ENCODE results near the gene AGPAT2. TPM values are rescaled to one million over a fixed set of nuclear protein-coding genes. Genes with fewer than 3 reads are reported as not detected.
A peak's percentile ranks its signal among the peaks of the same experiment; 100 is the strongest.

AGPAT2 gene
- total RNA-seq, 1 experiment from 2014 or later, result 30.4 TPM

GRCh38 chr9:136729144-136729543 lies 41.9 kb upstream of the AGPAT2 start:
- no peak overlapping the region for H3K27ac Mint-ChIP-seq (ENCODE audit: low read depth, unreplicated experiment)
- H3K4me3 Mint-ChIP-seq (ENCODE audit: unreplicated experiment), result peak overlapping the region; percentile 91
- no TSS peak for BruUV-seq (replicated peaks)
- H3K9me3 Mint-ChIP-seq (ENCODE audit: unreplicated experiment), result no peaks in the 10 kb centered on the region
- ChIA-PET CTCF (interaction anchor here (0.6 to 1.7 kb wide), 15 partner anchors 9 to 518 kb away, joined by 3 to 8 read pairs (median 3); no protein-coding TSS in a partner anchor), POLR2A (interaction anchor here (0.6 to 5.1 kb wide), 9 partner anchors 8 to 775 kb away, joined by 3 to 44 read pairs (median 4); no protein-coding TSS in a partner anchor)
- peak; percentile 48 for DNase-seq (ENCODE audit: unreplicated experiment)
- intact Hi-C loops (cut with micrococcal nuclease), result no loop called here
- peaks cover 40% of the 10 kb centered on the region for H3K36me3 Mint-ChIP-seq (ENCODE audit: insufficient read depth, unreplicated experiment)
- H3K4me1 Mint-ChIP-seq (ENCODE audit: insufficient read depth, unreplicated experiment), result peaks cover 11% of the 10 kb centered on the region
- no peaks in the 10 kb centered on the region for H3K27me3 Mint-ChIP-seq (ENCODE audit: insufficient read depth, unreplicated experiment)
- no peak for TF ChIP-seq CTCF (IDR thresholded peaks at IDR 0.05; ENCODE audit: unreplicated experiment)

- DNase-seq (ENCODE audit: unreplicated experiment), result peak; percentile 36
Observed at GRCh38 chr9:136728548-136729123, 41.4 kb upstream of the AGPAT2 start.

GRCh38 chr9:136728080-136728547 lies 40.9 kb upstream of the AGPAT2 start:
- H3K4me3 Mint-ChIP-seq (ENCODE audit: unreplicated experiment), result peak overlapping the region; percentile 91
- H3K4me1 Mint-ChIP-seq (ENCODE audit: insufficient read depth, unreplicated experiment), result peaks cover 18% of the 10 kb centered on the region
- H3K9me3 Mint-ChIP-seq (ENCODE audit: unreplicated experiment), result no peaks in the 10 kb centered on the region
- CTCF ChIA-PET, result interaction anchor here (0.6 to 1.2 kb wide), 7 partner anchors 9 to 237 kb away, joined by 3 to 5 read pairs (median 3); no protein-coding TSS in a partner anchor
- POLR2A ChIA-PET, result interaction anchor here (0.7 to 5.1 kb wide), 25 partner anchors 9 to 1248 kb away, joined by 3 to 44 read pairs (median 4); partner anchors contain the start of genes LCN10, NOTCH1, TMEM141 and TRAF2
- H3K36me3 Mint-ChIP-seq (ENCODE audit: insufficient read depth, unreplicated experiment), result peaks cover 50% of the 10 kb centered on the region
- peak overlapping the region; percentile 16 for H3K27ac Mint-ChIP-seq (ENCODE audit: low read depth, unreplicated experiment)
- peak; percentile 95 for TF ChIP-seq CTCF (IDR thresholded peaks at IDR 0.05; ENCODE audit: unreplicated experiment)
- peak; percentile 84 for DNase-seq (ENCODE audit: unreplicated experiment)
- H3K27me3 Mint-ChIP-seq (ENCODE audit: insufficient read depth, unreplicated experiment), result no peaks in the 10 kb centered on the region
- BruUV-seq (replicated peaks), result no TSS peak
- intact Hi-C loops (cut with micrococcal nuclease), result no loop called here

More at GRCh38 chr9:136728548-136729123, 41.4 kb upstream of the AGPAT2 start:
- H3K27me3 Mint-ChIP-seq (ENCODE audit: insufficient read depth, unreplicated experiment), result no peaks in the 10 kb centered on the region
- BruUV-seq (replicated peaks), result TSS peak; percentile 47
- H3K36me3 Mint-ChIP-seq (ENCODE audit: insufficient read depth, unreplicated experiment), result peaks cover 45% of the 10 kb centered on the region
- TF ChIP-seq CTCF (IDR thresholded peaks at IDR 0.05; ENCODE audit: unreplicated experiment), result no peak
- H3K4me1 Mint-ChIP-seq (ENCODE audit: insufficient read depth, unreplicated experiment), result peaks cover 16% of the 10 kb centered on the region
- ChIA-PET CTCF (interaction anchor here (0.6 to 1.7 kb wide), 15 partner anchors 9 to 518 kb away, joined by 3 to 8 read pairs (median 3); no protein-coding TSS in a partner anchor), POLR2A (interaction anchor here (0.7 to 5.1 kb wide), 23 partner anchors 9 to 1248 kb away, joined by 3 to 44 read pairs (median 4); partner anchors contain the start of genes LCN10, TMEM141 and TRAF2)
- no peaks in the 10 kb centered on the region for H3K9me3 Mint-ChIP-seq (ENCODE audit: unreplicated experiment)
- peak overlapping the region; percentile 91 for H3K4me3 Mint-ChIP-seq (ENCODE audit: unreplicated experiment)
- intact Hi-C loops (cut with micrococcal nuclease), result no loop called here
- peak overlapping the region; percentile 16 for H3K27ac Mint-ChIP-seq (ENCODE audit: low read depth, unreplicated experiment)

GRCh38 chr9:136726631-136727191 lies 39.5 kb upstream of the AGPAT2 start:
- H3K36me3 Mint-ChIP-seq (ENCODE audit: insufficient read depth, unreplicated experiment), result peaks cover 64% of the 10 kb centered on the region
- no peaks in the 10 kb centered on the region for H3K9me3 Mint-ChIP-seq (ENCODE audit: unreplicated experiment)
- peak overlapping the region; percentile 91 for H3K4me3 Mint-ChIP-seq (ENCODE audit: unreplicated experiment)
- H3K27ac Mint-ChIP-seq (ENCODE audit: low read depth, unreplicated experiment), result peak overlapping the region; percentile 91
- intact Hi-C loops (cut with micrococcal nuclease), result no loop called here
- CTCF ChIA-PET, result interaction anchor here (0.7 to 1.6 kb wide), 9 partner anchors 11 to 499 kb away, joined by 3 to 9 read pairs (median 4); no protein-coding TSS in a partner anchor
- POLR2A ChIA-PET, result interaction anchor here (0.6 to 5.1 kb wide), 12 partner anchors 13 to 326 kb away, joined by 3 to 44 read pairs (median 4); partner anchors contain the start of genes NOTCH1, SNAPC4 and TMEM141
- no TSS peak for BruUV-seq (replicated peaks)
- peaks cover 18% of the 10 kb centered on the region for H3K4me1 Mint-ChIP-seq (ENCODE audit: insufficient read depth, unreplicated experiment)
- TF ChIP-seq CTCF (IDR thresholded peaks at IDR 0.05; ENCODE audit: unreplicated experiment), result peak; percentile 33
- H3K27me3 Mint-ChIP-seq (ENCODE audit: insufficient read depth, unreplicated experiment), result no peaks in the 10 kb centered on the region
- DNase-seq (ENCODE audit: unreplicated experiment), result peak; percentile 42

Measured in MCF 10A (cell line).